ENCODE results near the gene KIF12. TPM values are rescaled to one million over a fixed set of nuclear protein-coding genes. Genes with fewer than 3 reads are reported as not detected.

KIF12 gene
- total and polyA plus RNA-seq, 2 of the 13 experiments (the other 11 are each of a cell fraction or from before 2014, with no cell fraction given): 1.8 to 12.5 TPM

GRCh38 chr9:114112325-114112724 lies 13.2 kb upstream of the KIF12 start:
- intact Hi-C loops (cut with micrococcal nuclease; ENCODE audit: unreplicated experiment) (no loop called here), in situ Hi-C loops (cut with HindIII; ENCODE audit: extremely low pct_ligation_motif_present, low pct_unique_long_range_greater_than_20kb) (no loop called here)
- Histone ChIP-seq H3K79me2 (ENCODE audit: insufficient read depth, low read length) (no peaks in the 10 kb centered on the region), H3K27me3 (ENCODE audit: control insufficient read depth in 1 of 2, insufficient read depth in 2 of 2, low read length in 2 of 2) (no peaks in the 10 kb centered on the region), H3K9me3 (ENCODE audit: low read length) (no peaks in the 10 kb centered on the region), H2AFZ (ENCODE audit: low read length) (no peak overlapping the region), H3K36me3 (replicated peaks in 1 of 2; ENCODE audit: control insufficient read depth in 1 of 2, insufficient read depth in 2 of 2, low read length in 2 of 2) (no peaks in the 10 kb centered on the region), H3K9ac (ENCODE audit: insufficient read depth, low read depth, low read length) (no peak overlapping the region), H3K4me2 (ENCODE audit: low read depth, low read length) (no peak overlapping the region), H4K20me1 (ENCODE audit: insufficient read depth, low read length) (no peaks in the 10 kb centered on the region), H3K4me3 (replicated peaks in 1 of 3; ENCODE audit: insufficient read depth in 1 of 3, low read depth in 2 of 3, low read length in 3 of 3) (no peak overlapping the region), H3K27ac (ENCODE audit: extremely low read length, insufficient read depth, low read length) (no peak overlapping the region), H3K4me1 (ENCODE audit: insufficient read depth, low read length) (peaks cover 87% of the 10 kb centered on the region)
- no peak for FAIRE-seq
- no peak for TF ChIP-seq MAZ (IDR thresholded peaks at IDR 0.05; ENCODE audit: borderline replicate concordance, low read depth, low read length)
- TF ChIP-seq MAZ (CRISPR knock-in tag; IDR thresholded peaks at IDR 0.05; ENCODE audit: low read depth): no peak
- no peak for TF ChIP-seq ZSCAN31 (CRISPR knock-in tag; IDR thresholded peaks at IDR 0.05; ENCODE audit: low read depth)
- TF ChIP-seq ATF4 (CRISPR knock-in tag; IDR thresholded peaks at IDR 0.05): no peak
- TF ChIP-seq PHF8 (CRISPR knock-in tag; IDR thresholded peaks at IDR 0.05): no peak
- TF ChIP-seq, protein P1, sequence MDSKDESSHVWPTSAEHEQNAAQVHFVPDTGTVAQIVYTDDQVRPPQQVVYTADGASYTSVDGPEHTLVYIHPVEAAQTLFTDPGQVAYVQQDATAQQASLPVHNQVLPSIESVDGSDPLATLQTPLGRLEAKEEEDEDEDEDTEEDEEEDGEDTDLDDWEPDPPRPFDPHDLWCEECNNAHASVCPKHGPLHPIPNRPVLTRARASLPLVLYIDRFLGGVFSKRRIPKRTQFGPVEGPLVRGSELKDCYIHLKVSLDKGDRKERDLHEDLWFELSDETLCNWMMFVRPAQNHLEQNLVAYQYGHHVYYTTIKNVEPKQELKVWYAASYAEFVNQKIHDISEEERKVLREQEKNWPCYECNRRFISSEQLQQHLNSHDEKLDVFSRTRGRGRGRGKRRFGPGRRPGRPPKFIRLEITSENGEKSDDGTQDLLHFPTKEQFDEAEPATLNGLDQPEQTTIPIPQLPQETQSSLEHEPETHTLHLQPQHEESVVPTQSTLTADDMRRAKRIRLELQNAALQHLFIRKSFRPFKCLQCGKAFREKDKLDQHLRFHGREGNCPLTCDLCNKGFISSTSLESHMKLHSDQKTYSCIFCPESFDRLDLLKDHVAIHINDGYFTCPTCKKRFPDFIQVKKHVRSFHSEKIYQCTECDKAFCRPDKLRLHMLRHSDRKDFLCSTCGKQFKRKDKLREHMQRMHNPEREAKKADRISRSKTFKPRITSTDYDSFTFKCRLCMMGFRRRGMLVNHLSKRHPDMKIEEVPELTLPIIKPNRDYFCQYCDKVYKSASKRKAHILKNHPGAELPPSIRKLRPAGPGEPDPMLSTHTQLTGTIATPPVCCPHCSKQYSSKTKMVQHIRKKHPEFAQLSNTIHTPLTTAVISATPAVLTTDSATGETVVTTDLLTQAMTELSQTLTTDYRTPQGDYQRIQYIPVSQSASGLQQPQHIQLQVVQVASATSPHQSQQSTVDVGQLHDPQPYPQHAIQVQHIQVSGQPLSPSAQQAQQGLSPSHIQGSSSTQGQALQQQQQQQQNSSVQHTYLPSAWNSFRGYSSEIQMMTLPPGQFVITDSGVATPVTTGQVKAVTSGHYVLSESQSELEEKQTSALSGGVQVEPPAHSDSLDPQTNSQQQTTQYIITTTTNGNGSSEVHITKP (CRISPR knock-in tag; IDR thresholded peaks at IDR 0.05; ENCODE audit: low read depth): no peak
- no peak for TF ChIP-seq DZIP1 (CRISPR knock-in tag; IDR thresholded peaks at IDR 0.05)
- TF ChIP-seq, protein P2, sequence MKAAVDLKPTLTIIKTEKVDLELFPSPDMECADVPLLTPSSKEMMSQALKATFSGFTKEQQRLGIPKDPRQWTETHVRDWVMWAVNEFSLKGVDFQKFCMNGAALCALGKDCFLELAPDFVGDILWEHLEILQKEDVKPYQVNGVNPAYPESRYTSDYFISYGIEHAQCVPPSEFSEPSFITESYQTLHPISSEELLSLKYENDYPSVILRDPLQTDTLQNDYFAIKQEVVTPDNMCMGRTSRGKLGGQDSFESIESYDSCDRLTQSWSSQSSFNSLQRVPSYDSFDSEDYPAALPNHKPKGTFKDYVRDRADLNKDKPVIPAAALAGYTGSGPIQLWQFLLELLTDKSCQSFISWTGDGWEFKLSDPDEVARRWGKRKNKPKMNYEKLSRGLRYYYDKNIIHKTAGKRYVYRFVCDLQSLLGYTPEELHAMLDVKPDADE (CRISPR knock-in tag; IDR thresholded peaks at IDR 0.05): no peak
- TF ChIP-seq CHCHD3 (CRISPR knock-in tag; IDR thresholded peaks at IDR 0.05): no peak
- no peak for TF ChIP-seq MTA3 (CRISPR knock-in tag; IDR thresholded peaks at IDR 0.05)
- CTCF ChIA-PET (ENCODE audit: low intra/inter-chr PET ratio, low total read pairs): no interaction called here
- no TSS peak for BruUV-seq (replicated peaks)
- 55% methylated on average over 1 of the region's 1 CpG for WGBS (ENCODE audit: low lambda C conversion rate)
- ATAC-seq: no peak
- POLR2A ChIA-PET: interaction anchor here (1.0 kb wide), 1 partner anchor 13 kb away, joined by 3 read pairs; the partner anchor contains the start of gene KIF12
- DNase-seq (ENCODE audit: low spot score): no peak
